GM21390 (cell line): ENCODE data around the gene AHRR.
"Not testable (repeated sequence)": the region's sequence is repeated elsewhere in the genome, so short reads cannot be mapped to it uniquely, and the experiment has no call there.

Experiments used
- ATAC-seq: cut with Tn5 transposase; IDR thresholded peaks from one replicate; pipeline ENCODE4 v1.9.1; 2021; ENCODE audit not compliant: unreplicated experiment

AHRR gene

DNA sequence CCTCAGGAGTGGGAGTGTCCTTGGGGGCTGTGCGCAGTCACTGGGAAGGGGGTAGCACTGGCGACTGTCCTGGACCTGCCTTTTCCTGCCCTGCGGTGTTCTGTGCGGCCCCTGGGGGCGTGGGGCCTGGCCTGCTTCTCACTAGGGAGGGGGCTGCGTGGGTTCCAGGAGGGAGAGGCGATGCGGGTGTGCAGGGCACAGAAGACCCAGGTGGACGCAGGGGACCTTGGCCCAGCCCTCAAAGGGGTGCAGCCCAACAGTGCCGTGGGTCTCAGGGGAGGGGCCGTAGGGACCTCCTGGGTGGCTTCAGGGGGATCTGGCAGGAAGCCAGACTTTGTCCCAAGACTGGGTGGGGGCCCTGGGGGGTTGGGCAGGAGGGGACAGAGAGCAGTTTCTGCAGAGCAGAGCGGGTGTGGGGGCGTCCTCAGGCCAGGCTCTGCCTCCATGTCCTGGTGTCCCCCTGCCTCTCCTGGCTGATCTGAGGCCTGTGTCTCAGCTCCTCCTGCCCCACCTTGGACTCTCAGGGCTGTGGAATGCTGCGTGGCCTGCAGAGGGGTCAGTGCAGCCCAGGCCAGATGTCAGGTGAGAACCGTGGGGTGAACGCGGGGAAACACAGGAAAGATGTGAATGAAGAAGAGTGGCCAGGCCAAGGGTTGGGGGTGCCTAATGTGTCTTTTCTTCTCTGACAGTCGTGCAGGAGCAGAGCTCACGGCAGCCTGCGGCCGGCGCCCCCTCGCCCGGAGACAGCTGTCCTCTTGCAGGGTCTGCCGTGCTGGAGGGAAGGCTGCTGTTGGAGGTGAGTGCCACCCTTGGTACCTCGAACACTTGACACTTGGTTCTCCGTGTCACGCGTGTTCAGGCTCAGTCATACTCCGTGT lies 54.6 kb downstream of the AHRR start:
- ATAC-seq: no peak

DNA sequence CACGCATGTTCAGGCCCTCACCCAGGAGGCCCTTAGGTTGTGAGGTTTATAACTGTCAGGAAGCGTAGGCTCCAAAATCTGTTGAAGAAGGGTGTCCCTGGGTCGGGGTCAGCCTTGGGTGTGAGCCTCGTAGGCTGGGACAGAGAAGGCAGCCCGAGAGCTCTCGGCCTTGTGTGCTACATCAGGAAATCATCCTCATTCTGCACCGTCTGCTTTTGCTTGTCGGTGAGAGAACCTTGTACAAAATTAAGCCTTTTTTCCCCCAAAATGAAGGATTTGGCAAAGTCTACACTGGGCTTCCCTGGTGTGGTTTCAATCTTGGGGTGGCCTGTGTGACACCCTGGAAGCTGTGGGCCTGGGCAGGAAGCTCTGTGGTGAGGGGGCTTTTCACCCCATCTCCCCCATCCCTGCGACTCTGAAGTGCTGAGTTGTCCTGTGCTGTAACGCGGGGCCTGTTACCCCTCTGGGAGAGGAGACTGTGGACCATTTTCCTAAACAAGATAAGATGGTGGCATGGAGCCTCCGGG lies 55.3 kb downstream of the AHRR start:
- ATAC-seq: no peak

DNA sequence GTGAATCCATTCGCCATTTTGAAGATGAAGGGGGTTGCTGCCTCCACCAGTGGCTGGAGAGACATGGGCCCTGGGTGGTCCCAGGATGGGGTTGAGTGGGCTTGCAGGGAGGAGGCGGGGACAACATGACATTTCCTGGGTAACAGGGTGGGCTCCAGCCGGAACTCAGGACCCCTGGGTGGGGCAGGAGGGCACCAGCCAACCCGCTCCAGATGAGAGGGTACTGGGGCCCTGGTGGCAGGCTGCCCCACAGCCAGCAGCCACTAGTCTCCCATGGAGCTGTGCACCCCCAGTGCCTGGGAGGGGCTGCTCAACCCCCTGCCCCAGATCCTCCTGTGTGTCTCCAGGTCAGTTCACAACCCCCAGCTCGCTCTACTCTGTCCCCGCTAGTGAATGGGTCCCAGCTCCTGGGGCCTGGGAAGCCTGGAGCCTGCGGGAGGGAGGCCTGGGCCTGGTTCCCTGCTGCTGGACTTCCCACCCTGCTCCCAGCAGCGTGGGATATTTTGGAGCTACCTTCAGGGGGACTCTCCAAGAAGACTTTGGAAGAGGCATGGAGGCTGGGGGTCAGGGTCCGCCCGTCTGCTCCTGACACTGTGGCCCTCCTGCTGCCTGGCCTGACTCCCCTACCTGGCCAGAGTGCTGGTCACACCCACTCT lies 55.9 kb downstream of the AHRR start:
- ATAC-seq: no peak

DNA sequence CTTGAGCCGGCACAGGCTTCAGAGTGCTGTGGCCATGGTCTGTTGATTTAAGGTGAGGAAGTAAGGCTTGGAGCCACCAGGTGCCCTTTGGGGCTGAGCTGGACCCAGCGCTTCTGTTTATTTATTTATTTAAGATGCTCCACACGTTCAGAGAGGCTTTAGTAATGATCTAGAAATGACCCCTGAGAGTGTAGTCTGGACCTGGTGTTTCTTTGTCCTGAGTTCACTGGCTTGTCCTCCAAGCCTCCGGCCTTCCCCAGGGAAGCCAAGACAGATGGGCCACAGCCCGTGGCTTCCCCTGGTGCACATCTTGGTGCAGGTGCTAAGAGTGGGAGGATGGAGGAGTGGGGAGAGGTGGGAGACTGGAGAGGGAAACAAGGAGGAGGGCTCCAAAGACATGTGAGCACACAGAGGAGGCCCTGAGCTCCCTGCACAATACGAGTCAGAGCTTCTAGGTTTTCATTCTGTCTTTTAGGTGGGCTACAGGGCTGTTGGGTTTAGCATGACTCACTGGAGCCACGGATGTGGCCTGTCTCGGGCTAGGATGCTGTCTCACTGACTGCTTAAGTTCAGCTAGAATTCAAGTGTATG lies 56.9 kb downstream of the AHRR start:
- ATAC-seq: no peak

DNA sequence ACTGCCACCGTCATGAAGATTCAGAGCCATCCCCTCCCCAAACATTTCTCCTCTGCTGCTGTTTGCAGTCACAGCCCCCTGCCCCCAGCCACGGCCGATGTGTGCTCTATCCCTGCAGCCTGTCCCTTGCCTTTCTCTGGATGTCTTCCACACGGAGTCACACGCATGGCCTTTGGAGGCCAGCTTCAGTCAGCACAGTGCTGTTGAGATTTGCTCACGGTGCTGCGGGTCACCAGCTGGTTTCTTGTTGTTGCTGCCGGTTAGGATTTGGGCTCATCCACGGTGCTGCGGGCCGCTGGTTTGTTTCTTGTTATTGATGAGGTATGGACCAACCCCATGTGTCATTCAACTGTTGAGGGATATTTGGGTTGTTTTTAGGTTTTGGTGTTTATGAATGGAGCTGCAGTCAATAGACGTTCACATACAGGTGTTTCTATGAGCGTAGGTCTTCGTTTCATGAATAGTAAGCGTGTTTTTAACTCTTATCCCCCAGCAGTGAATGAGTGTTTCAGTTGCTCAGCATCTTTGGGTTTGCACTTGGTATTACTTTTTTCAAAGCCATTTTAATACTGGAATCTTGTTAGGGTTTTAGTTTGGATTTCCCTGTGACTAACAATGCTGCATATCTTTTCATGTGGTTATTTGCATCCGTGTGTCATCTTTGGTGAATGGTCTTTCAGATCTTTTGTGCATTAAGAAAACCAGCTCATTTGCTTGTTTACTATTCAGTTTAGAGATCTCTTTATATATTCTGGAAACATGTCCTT lies 57.6 kb downstream of the AHRR start:
- no peak for ATAC-seq

DNA sequence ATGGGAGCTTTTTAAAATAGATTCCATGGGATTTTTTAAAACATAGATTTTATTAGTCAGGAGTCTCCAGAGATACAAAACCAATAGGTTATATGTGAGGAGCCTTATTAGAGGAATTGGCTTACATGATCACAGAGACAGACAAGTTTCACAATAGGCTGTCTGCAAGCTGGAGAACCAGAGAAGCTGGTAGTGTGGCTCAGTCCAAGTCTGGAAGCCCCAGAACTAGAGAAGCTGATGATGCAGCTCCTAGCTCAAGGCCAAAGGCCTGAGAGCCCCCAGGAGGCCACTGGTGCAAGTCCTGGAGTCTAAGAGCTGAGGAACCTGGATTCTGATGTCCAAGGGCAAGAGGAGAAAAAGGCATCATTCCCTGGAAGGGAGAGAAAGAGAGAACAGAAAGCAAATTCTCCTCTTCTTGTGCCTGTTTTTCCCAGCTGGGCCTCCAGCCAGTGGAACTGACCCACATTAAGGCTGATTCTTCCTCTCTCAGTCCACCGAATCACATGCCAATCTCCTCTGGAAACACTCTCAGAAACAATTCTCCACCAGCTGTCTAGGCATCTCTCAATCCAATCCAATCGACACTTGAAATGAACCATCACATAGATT lies 59.3 kb downstream of the AHRR start:
- no peak for ATAC-seq

DNA sequence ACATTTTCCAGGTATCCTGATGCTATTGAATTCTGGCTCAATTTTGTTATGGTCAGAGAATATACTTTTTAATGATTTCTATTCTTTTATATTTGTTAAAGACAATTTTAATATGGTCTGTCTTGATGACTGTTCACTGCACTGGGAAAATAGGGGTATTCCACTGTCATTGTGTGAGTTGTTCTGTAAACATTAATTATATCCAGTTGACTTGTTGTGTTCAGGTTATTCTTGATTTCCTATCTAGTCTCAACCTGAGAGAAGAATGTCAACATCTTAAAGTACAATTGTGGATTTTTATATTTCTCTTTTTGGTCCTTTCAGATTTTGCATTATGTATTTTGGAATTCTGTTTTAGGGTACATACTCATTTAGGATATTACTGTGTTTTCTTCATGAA lies 61.6 kb downstream of the AHRR start:
- ATAC-seq: no peak

DNA sequence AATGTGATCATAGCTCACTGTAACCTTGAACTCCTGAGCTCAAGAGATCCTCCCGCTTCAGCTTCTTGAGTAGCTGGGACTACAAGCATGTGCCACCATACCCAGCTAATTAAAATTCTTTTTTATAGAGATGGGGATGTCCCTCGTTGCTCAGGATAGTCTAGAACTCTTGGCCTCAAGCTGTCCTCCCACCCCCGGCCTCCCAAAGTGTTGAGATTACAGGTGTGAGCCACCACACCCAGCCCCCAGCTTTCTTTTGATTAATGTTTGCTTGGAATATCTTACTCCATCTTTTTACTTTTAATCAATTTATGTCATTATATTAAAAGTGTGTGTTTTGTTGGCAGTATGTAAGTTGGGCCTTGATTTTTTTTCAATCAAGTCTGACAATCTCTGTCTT lies 62.1 kb downstream of the AHRR start:
- no peak for ATAC-seq

DNA sequence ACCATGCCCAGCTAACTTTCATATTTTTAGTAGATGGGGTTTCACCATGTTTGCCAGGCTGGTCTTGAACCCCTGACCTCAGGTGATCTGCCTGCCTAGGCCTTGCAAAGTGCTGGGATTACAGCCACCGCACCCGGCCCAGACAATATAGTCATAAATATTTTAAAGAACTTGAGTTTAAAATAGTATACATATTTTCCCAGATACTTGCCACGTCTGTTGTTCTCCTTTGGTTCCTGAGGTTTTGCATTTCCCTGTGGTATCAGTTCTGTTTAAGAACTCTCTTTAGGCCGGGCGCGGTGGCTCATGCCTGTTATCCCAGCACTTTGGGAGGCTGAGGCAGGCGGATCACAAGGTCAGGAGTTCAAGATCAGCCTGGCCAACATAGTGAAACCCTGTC lies 63.1 kb downstream of the AHRR start:
- ATAC-seq: not testable (repeated sequence)

DNA sequence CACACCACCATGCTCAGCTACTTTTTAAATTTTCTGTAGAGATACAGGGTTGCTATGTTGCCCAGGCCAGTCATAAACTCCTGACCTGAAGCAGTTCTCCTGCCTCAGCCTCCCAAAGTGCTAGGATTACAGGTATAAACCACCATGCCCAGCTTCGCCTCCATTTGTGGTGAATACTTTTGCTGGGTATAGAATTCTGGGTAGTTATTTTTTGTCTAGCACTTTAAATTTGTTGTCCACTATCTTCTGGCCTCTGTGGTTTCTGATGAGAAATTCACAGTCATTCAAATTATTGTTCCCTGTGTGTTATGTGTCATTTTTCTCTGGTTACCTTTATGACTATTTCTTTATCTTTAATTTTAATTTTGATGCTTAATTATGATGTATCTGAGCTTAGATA lies 63.8 kb downstream of the AHRR start:
- ATAC-seq: no peak

DNA sequence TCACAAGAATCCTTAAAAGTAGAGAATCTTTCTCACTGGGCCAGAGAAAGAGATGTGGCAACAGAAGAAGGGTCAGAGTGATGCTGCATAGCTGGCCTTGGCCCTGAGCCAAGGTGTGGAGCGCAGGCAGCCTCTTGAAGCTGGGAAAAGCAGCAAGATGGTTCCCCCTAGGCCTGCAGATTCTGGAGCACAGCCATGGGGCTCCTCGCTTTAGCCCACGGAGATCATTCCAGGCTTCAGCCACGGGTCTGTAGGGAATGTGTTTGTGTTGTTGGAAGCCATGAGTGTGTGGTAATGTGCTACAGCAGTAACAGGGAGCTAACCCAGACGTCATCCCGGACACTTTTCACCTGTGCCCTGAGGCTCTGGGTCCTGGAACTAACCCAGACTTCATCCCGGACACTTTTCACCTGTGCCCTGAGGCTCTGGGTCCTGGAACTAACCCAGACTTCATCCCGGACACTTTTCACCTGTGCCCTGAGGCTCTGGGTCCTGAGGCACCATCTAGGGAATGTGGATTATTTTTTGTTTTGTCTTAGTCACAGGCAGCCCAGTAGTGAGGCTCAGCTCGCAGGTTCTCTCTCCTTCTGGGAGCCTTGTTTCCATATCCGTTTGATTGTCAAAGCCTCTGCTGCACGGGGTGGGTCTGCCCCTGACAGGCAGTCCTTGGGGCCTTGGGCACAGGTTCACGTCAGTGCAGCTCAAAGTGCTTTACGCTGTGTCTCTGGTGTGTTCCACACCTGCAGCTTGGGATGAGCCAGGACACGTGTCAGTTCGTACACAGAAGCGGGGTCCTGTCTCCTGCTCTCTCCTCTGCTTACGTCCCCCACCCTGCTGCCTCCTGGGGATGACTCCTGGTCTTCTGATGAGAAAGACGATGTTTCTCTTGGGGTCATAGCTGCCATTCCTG lies 65.2 kb downstream of the AHRR start:
- no peak for ATAC-seq

DNA sequence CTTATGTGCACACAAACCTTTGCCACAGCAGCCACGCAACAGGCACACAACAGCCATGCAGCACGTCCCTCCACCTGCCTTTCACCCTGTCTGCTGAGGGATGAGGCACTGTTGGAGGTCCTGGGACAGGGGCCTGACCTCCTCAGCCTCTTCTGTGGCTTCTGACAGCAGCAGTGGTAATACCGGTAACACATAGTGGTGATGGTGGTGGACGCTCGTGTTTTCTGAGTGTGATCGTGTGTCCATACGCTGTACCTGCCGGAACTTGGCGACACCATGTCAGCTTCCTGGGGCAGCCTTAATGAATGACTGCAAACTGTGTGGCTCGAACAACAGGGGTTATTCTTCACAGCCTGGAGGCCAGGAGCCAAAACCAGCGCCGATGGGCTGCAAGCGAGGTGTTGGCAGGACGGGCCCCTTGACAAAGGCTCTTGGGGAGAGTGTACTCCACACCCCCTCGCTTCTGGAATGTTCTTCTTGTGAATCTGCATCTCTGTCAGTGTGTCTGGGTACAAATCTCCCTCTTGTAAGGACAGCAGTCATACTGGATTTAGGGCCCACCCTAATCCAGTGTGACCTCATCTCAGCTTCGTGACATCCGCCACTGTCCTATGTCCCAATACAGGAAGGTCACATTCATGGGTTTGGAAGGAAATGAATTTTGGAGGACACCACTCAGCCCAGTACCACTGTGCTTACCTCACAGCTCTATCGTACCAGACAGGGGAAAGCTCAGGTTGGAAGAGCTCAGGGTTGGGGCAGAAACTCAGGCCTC lies 66.2 kb downstream of the AHRR start:
- ATAC-seq: no peak

DNA sequence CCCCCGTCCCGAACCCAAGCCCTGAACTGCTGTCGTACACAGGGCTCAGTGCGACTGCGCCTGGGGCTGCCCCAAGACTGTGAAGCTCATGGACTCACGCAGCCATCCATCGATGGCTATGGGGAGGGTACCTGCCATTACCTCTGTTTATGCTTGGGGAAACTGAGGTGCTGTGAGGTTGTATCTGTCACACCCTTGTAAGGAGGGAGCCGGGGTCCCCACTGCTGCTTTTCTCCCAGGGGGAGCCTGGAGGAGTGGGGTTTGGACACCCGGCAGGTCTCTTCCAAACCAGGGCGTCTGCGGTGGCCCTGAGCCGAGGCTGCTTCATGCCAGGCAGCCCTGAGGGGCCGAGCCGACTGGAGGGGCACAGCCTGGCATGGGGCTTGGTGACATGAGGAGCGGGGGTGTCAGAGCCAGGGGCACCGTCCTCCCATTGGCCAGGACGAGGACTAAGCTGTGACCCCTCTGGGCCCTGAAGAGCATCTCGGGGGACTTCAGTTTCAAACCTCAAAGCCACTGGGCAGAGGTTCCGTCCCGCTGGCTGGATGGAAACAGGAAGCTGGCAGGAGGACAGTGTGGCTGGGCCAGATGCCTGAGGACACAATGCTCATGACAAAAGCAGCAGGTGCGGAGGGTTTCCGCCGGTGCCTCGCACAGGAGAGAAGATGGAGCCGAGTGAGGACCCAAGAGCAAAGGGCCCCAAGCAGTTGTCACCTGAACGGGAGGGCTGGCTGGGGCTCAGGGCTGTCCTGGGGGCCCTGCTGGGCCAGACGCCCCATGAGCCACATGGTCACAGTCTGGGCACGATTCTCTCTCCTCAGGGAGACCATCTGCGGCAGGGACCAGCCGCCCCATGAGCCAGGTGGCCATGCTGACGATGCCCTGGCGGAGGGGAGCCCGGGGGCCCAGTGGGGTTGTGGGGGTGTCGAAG lies 67.0 kb downstream of the AHRR start:
- ATAC-seq: no peak

DNA sequence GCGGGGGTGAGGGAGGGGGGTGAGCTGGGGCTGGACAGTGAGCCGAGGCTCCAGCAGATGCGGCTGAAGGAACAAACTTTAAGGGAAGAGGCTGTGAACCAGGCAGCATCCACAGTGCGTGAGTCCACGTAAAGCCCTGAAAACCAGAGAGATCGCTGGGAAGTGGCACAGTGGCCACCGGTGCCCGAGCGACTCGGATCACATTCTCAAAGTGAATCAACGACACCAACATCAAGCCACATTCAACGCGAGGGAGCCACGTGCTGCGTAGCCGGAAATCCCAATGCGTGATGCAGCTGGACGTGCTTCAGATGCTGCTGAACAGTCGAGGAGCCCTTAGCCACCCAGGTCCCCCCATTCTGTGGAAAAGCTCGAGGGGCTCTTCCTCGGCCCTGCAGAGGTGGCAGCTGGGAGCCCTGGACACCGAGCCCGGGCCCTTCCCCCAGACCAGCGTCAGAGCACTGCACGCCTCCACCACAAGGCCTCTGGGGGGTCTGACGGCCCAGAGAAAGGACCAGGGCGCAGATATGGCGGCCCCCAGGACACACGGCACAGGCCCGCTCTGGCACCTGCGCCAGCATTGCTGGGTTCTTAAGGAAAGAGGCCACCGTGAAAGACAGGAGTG lies 67.8 kb downstream of the AHRR start:
- ATAC-seq: no peak

DNA sequence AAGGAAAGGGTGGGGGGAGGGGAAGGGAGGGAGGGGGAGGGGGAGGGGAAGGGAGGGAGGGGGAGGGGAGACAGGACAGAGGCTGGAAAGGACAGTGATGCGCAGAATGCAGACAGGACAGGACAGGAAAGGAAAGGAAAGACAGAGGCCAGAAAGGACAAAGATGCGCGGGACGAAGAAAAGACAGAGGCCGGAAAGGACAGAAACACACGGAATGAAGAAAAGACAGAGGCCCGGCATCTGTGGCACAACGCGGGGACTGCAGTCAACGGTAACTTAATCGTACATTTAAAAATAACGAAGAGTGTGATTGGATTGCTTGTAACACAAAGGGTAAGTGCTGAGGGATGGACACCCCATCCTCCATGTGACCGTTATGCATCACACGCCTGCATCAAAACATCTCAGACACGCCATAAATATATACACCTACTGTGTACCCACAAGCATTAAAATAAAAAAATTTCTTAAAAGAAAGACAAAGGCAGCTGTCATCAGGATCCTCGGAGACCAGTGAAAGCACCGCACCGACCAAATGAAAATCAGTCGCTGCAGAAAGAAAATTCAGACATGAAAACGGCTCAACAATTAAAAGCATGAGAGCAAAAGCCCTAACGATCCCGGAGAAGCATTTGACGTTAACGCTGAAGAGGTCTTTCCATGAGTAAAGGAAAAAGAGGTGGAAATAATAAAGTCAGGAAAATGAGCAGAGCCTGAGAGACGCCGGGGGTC lies 68.5 kb downstream of the AHRR start:
- ATAC-seq: no peak

DNA sequence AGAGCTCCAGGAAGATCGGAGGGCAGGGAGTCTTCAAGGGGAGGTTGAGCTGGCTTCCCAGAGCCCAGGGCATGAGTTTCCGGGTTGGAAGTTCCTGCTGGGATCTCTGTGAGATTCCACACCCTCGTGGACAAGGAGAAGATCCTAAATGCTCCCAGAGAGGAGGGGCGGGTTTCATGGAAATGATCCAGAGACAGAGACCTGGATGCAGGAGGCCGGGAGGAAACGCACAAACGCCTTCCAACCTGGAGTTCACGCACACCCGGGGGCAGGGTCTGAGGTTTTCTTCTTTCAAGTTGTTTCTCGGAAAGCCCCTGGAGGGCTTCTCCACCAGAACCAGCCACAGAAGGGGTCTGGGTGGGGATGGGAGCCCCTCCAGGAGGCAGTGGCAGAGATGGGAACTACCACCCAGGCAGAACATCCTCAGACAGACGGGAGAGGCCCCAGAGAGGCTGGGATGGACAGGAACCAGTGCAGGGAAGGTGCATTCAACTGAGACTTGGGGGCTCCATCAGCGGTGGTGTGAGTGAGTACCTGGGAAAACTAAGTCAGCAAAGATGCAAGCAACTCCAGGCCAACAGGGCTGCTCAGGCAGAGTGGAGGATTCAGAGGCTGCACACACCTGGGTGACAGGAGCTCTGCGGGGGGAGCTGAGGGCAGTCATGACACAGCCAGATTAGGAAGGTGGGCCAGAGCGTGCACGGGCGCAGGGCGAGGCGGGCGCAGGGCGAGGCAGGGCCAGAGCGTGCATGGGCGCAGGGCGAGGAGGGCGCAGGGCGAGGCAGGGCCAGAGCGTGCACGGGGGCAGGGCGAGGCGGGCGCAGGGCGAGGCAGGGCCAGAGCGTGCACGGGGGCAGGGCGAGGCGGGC lies 69.3 kb downstream of the AHRR start:
- no peak for ATAC-seq
